Peyer's patch (tissue), 4 donors: ENCODE results near the gene DNASE1L3. TPM values are rescaled to one million over a fixed set of nuclear protein-coding genes. Genes with fewer than 3 reads are reported as not detected.

Experiments
- DNase-seq, 3 donors: peaks; one replicate each; pipeline ENCODE4 v3.0.0-alpha.2; 2017 to 2019
- H3K27ac ChIP-seq, 4 donors: fragments of 200-600 bp; sonication (generic); one replicate each; pipeline ENCODE4 v1.5.1; 2016 to 2019
- H3K27me3 ChIP-seq, 2 donors: fragments of 200-600 bp; sonication (generic); one replicate each; pipeline ENCODE4 v1.5.1; 2019
- H3K36me3 ChIP-seq, 3 donors: fragments of 200-600 bp; sonication (generic); one replicate each; pipeline ENCODE4 v1.5.1; 2016 to 2019
- H3K4me1 ChIP-seq, 4 donors: fragments of 200-600 bp; sonication (generic); one replicate each; pipeline ENCODE4 v1.5.1; 2016 to 2019
- H3K4me3 ChIP-seq, 4 donors: fragments of 200-600 bp; sonication (generic); 1 replicate in 3 of 4; 2 replicates in 1 of 4; pipeline ENCODE4 v1.5.1; 2016 to 2019; ENCODE audit warnings: mild to moderate bottlenecking in 1 of 4
- H3K9me3 ChIP-seq, 4 donors: fragments of 200-600 bp; sonication (generic); one replicate each; pipeline ENCODE4 v1.5.1; 2016 to 2019; ENCODE audit warnings: mild to moderate bottlenecking in 1 of 4
- CTCF ChIP-seq, 6 experiments: fragments of 450-650 bp in 4 of 6; fragments of 200-600 bp in 2 of 6; sonication (generic) in 1 of 6; IDR thresholded peaks; one replicate each; pipeline ENCODE4 v1.5.1; 2017 to 2019; ENCODE audit warnings: antibody characterized with exemption in 6 of 6, mild to moderate bottlenecking in 3 of 6, moderate library complexity in 1 of 6
- POLR2A ChIP-seq, 2 donors: fragments of 450-650 bp; IDR thresholded peaks; one replicate each; pipeline ENCODE4 v1.5.1; 2017; ENCODE audit warnings: antibody characterized with exemption in 2 of 2, mild to moderate bottlenecking in 2 of 2, moderate library complexity in 2 of 2
- total RNA-seq, 4 donors: library from RNA; depleted of rRNA; stranded (reverse); fragments of >200 nt; gene quantifications; one replicate each; pipeline ENCODE4 v1.1.0, GENCODE V29; 2016

Gene DNASE1L3
- total RNA-seq, 4 donors from 2014 or later = 1.9 to 47.0 (median 3.9) TPM

GRCh38 chr3:58200846-58201355, 9.9 kb downstream of the DNASE1L3 start:
- Histone ChIP-seq H3K27me3 (no peaks in the 10 kb centered on the region), H3K4me3 (no peak overlapping the region), H3K9me3 (no peaks in the 10 kb centered on the region), H3K4me1 (peaks cover 0 to 24% (median 0%) of the 10 kb centered on the region in 4 donors), H3K36me3 (no peaks in the 10 kb centered on the region), H3K27ac (no peak overlapping the region)
- no peak for DNase-seq
- TF ChIP-seq POLR2A (IDR thresholded peaks at IDR 0.05) (no peak), CTCF (IDR thresholded peaks at IDR 0.05) (no peak)

DNA sequence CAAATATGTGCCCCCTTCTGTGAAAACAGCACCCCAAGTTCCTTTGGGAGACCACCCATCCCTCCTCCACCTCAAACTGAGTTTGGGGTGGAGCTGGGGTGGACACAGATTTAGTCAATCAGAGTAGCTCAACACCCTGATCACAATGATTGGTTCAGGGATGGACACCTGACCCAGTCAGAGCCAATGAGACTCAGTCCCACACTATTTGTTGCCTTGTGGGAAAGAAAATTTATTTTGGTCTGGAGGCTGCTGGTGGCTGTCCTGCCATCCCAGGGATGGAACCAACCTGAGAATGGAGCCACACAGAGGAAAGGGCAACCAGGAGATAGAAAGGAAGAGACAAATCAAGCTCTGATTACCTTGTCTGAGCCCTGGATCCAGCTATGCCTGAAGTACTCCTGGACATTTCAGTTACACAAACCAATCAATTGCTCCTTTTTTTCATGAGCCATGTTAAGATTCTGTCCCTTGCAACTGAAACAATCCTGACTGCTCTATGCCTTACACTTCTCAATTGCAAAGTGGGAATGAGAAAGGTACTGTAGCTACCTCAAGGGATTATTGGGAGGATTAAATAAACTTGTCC, 10.6 kb downstream of the DNASE1L3 start:
- H3K9me3 ChIP-seq = no peaks in the 10 kb centered on the region
- H3K4me1 ChIP-seq = peaks cover 0 to 24% (median 0%) of the 10 kb centered on the region in 4 donors
- no peaks in the 10 kb centered on the region for H3K27me3 ChIP-seq
- H3K36me3 ChIP-seq = no peaks in the 10 kb centered on the region
- no peak overlapping the region for H3K27ac ChIP-seq
- no peak overlapping the region for H3K4me3 ChIP-seq
- TF ChIP-seq POLR2A (IDR thresholded peaks at IDR 0.05) (no peak), CTCF (IDR thresholded peaks at IDR 0.05) (no peak)
- DNase-seq = no peak

DNA sequence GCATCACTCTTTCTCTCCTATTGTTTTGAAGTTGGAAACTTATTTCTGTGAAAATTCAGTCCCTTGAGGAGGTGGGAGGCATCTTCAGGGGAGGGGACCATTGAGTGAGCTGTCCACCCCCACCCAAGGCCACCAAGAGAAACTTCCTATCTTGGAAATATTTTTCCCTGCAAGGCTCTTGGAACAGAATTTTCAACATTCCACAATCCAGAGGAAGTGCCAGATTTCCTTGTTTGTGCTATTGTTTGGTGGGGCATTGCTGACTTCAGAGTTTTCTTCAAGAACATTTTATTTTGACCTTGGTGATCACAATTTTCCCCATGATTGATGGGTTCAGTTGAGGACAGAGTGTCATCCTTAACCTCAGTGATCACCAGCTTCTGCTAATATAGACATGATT, 12.0 kb downstream of the DNASE1L3 start:
- peaks cover 0 to 24% (median 0%) of the 10 kb centered on the region in 4 donors for H3K4me1 ChIP-seq
- peak overlapping the region in 2 of 4 donors; percentile 8 to 30 for H3K27ac ChIP-seq
- no peaks in the 10 kb centered on the region for H3K9me3 ChIP-seq
- no peak for TF ChIP-seq POLR2A (IDR thresholded peaks at IDR 0.05)
- no peak for TF ChIP-seq CTCF (IDR thresholded peaks at IDR 0.05)
- H3K36me3 ChIP-seq = no peaks in the 10 kb centered on the region
- H3K4me3 ChIP-seq = no peak overlapping the region
- no peaks in the 10 kb centered on the region for H3K27me3 ChIP-seq
- no peak for DNase-seq

DNA sequence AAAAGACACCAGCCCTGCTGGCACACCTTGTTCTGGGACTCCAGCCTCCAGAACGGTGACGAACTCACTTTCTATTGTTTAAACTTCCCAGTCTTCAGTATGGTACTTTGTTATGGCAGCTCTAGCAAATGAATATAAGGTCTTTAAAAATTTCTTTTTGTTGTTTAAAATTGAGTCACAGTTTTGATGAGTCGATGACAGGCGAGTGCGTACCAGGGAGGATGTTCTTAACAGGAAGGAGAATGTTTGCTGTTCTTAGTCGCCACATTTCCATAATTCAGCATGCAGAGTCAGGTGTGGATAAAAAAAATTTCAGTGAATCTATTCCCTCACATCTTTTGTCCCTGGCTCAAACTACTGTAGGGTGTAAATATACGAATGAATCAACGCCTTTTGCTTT, 12.4 kb downstream of the DNASE1L3 start:
- no peaks in the 10 kb centered on the region for H3K9me3 ChIP-seq
- H3K27ac ChIP-seq = peak overlapping the region in 2 of 4 donors; percentile 8 to 30
- no peaks in the 10 kb centered on the region for H3K36me3 ChIP-seq
- no peak for DNase-seq
- no peaks in the 10 kb centered on the region for H3K27me3 ChIP-seq
- H3K4me3 ChIP-seq = no peak overlapping the region
- TF ChIP-seq CTCF (IDR thresholded peaks at IDR 0.05) (no peak), POLR2A (IDR thresholded peaks at IDR 0.05) (no peak)
- peaks cover 0 to 24% (median 0%) of the 10 kb centered on the region in 4 donors for H3K4me1 ChIP-seq

GRCh38 chr3:58197588-58197987, 13.2 kb downstream of the DNASE1L3 start:
- Histone ChIP-seq H3K9me3 (no peaks in the 10 kb centered on the region), H3K27me3 (no peaks in the 10 kb centered on the region), H3K27ac (peak overlapping the region in 1 of 4 donors; percentile 61), H3K36me3 (no peaks in the 10 kb centered on the region), H3K4me1 (peaks cover 0 to 24% (median 0%) of the 10 kb centered on the region in 4 donors), H3K4me3 (no peak overlapping the region)
- TF ChIP-seq CTCF (IDR thresholded peaks at IDR 0.05) = no peak
- TF ChIP-seq POLR2A (IDR thresholded peaks at IDR 0.05) = no peak
- no peak for DNase-seq
